SH-SY5Y (cell line): Measurements from ENCODE around the gene TRIM66.

Source experiments
- GATA2 ChIP-seq: IDR thresholded peaks from 2 replicates; pipeline ENCODE4 v1.6.1; 2011; ENCODE audit warnings: mild to moderate bottlenecking, low read depth, low read length
- GATA3 ChIP-seq: IDR thresholded peaks from 2 replicates; pipeline ENCODE4 v1.6.1; 2011; ENCODE audit warnings: low read depth, mild to moderate bottlenecking, low read length, moderate library complexity

- no peak for TF ChIP-seq GATA2
- no peak for TF ChIP-seq GATA3
Measured at GRCh38 chr11:8693010-8693551, 10.6 kb upstream of the TRIM66 start.
